GM10266 (cell line): ENCODE results near the gene SHMT1.

Experiments used
- DNase-seq: peaks from one replicate; pipeline ENCODE4 v3.0.0; 2012; ENCODE audit errors: extremely low spot score
- TF ChIP-seq, protein P1 (sequence below): IDR thresholded peaks from 2 replicates; pipeline ENCODE4 v1.5.1; 2012; ENCODE audit warnings: mild to moderate bottlenecking, low read depth; ENCODE audit not compliant: control insufficient read depth, insufficient read depth; ENCODE audit errors: missing control alignments

The SHMT1 gene

DNA sequence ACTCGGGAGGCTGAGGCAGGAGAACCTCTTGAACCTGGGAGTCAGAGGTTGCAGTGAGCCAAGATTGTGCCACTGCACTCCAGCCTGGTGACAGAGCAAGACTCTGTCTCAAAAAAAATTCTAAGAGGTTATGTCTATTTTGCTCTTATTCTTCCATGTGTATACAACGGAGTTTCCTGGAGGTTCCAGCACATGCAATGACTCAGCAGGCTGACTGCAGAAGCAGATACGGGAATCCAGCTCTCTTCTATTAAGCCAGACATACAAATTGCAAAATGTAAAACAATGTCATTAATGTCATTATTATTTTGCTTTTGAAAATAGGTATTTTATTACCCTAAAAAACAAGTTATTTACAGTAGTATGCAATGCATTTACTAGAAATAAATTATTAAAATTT, 84.5 kb downstream of the SHMT1 start:
- no peak for DNase-seq
- TF ChIP-seq, protein P1, sequence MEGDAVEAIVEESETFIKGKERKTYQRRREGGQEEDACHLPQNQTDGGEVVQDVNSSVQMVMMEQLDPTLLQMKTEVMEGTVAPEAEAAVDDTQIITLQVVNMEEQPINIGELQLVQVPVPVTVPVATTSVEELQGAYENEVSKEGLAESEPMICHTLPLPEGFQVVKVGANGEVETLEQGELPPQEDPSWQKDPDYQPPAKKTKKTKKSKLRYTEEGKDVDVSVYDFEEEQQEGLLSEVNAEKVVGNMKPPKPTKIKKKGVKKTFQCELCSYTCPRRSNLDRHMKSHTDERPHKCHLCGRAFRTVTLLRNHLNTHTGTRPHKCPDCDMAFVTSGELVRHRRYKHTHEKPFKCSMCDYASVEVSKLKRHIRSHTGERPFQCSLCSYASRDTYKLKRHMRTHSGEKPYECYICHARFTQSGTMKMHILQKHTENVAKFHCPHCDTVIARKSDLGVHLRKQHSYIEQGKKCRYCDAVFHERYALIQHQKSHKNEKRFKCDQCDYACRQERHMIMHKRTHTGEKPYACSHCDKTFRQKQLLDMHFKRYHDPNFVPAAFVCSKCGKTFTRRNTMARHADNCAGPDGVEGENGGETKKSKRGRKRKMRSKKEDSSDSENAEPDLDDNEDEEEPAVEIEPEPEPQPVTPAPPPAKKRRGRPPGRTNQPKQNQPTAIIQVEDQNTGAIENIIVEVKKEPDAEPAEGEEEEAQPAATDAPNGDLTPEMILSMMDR = no peak
